ENCODE measurements around the gene HBEGF. TPM values are rescaled to one million over a fixed set of nuclear protein-coding genes. Genes with fewer than 3 reads are reported as not detected.

Gene HBEGF
- total RNA-seq, 1 donor from 2014 or later, result 25.0 TPM

- no peak for TF ChIP-seq CTCF (conservative IDR thresholded peaks at IDR 0.05; ENCODE audit: low read depth, low read length)
- DNase-seq (ENCODE audit: low read depth), result no peak
- H3K4me3 ChIP-seq (ENCODE audit: low read depth, low read length), result no peak overlapping the region
These were observed 53.1 kb downstream of the HBEGF start for GRCh38 chr5:140293091-140293848.

- no peak overlapping the region for H3K4me3 ChIP-seq (ENCODE audit: low read depth, low read length)
- TF ChIP-seq CTCF (conservative IDR thresholded peaks at IDR 0.05; ENCODE audit: low read depth, low read length), result no peak
- no peak for DNase-seq (ENCODE audit: low read depth)
These were observed 54.0 kb downstream of the HBEGF start for GRCh38 chr5:140292212-140293036.

GRCh38 chr5:140287801-140288521 lies 58.4 kb downstream of the HBEGF start:
- no peak for TF ChIP-seq CTCF (conservative IDR thresholded peaks at IDR 0.05; ENCODE audit: low read depth, low read length)
- H3K4me3 ChIP-seq (ENCODE audit: low read depth, low read length), result no peak overlapping the region
- DNase-seq (ENCODE audit: low read depth), result no peak

GRCh38 chr5:140286424-140286823 lies 60.0 kb downstream of the HBEGF start:
- H3K4me3 ChIP-seq (ENCODE audit: low read depth, low read length), result no peak overlapping the region
- DNase-seq (ENCODE audit: low read depth), result no peak
- no peak for TF ChIP-seq CTCF (conservative IDR thresholded peaks at IDR 0.05; ENCODE audit: low read depth, low read length)

GRCh38 chr5:140284013-140284412 lies 62.4 kb downstream of the HBEGF start:
- H3K4me3 ChIP-seq (ENCODE audit: low read depth, low read length), result no peak overlapping the region
- no peak for DNase-seq (ENCODE audit: low read depth)
- TF ChIP-seq CTCF (conservative IDR thresholded peaks at IDR 0.05; ENCODE audit: low read depth, low read length), result no peak

Other genes starting within 250 kb of the HBEGF start
- 6.1 and 7.7 TPM in 2 replicates for gene PURA, start 232.5 kb downstream of the HBEGF start, total RNA-seq
- 1.1 and 1.5 TPM in 2 replicates for gene IGIP, start 220.7 kb downstream of the HBEGF start, total RNA-seq
- 57.4 and 161 TPM in 2 replicates for gene CYSTM1, start 171.4 kb downstream of the HBEGF start, total RNA-seq
- 159 and 173 TPM in 2 replicates for gene PFDN1, start 43.5 kb downstream of the HBEGF start, total RNA-seq
- gene SLC4A9, start 13.6 kb upstream of the HBEGF start, total RNA-seq, result not detected in 2 replicates
- 28.4 and 32.6 TPM in 2 replicates for gene ANKHD1, start 55.2 kb upstream of the HBEGF start, total RNA-seq
- 2.8 and 5.2 TPM in 2 replicates for gene EIF4EBP3, start 201.1 kb upstream of the HBEGF start, total RNA-seq
- 40.3 and 41.3 TPM in 2 replicates for gene SRA1, start 210.9 kb upstream of the HBEGF start, total RNA-seq
- gene APBB3, start 218.0 kb upstream of the HBEGF start, total RNA-seq, result 2.1 and 3.5 TPM in 2 replicates
- 61.8 TPM in 2 replicates for gene SLC35A4, start 218.2 kb upstream of the HBEGF start, total RNA-seq